ENCODE results near the gene CRLF1.
A peak's percentile ranks its signal among the peaks of the same experiment; 100 is the strongest.

Gene CRLF1

DNA sequence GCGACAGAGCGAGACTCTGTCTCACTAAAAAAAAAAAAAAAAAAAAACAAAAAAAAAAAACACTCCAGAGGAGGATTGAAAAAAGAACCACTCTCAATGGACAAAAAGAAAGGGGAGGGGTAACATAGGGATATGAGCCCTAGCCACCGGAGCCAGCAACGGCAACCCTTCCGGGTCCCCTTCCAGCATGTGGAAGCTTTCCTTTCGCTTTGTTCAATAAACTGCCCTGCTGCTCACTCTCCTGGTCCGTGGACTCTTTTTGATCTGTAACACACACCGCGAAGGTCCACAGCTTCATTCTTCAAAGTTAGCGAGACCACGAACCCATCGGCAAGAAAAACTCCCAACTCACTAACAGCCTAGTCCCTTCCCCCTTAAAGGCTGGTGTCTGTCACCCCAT lies 19.0 kb downstream of the CRLF1 start:
- Histone ChIP-seq H3K27me3 (no peaks in the 10 kb centered on the region), H3K4me1 (peaks cover 4% of the 10 kb centered on the region), H3K9me3 (no peaks in the 10 kb centered on the region), H3K36me3 (no peaks in the 10 kb centered on the region), H3K4me3 (ENCODE audit: low read depth, low read length) (peak overlapping the region; percentile 86; the same call in 1 of the 2 replicates)
- TF ChIP-seq, protein P1, sequence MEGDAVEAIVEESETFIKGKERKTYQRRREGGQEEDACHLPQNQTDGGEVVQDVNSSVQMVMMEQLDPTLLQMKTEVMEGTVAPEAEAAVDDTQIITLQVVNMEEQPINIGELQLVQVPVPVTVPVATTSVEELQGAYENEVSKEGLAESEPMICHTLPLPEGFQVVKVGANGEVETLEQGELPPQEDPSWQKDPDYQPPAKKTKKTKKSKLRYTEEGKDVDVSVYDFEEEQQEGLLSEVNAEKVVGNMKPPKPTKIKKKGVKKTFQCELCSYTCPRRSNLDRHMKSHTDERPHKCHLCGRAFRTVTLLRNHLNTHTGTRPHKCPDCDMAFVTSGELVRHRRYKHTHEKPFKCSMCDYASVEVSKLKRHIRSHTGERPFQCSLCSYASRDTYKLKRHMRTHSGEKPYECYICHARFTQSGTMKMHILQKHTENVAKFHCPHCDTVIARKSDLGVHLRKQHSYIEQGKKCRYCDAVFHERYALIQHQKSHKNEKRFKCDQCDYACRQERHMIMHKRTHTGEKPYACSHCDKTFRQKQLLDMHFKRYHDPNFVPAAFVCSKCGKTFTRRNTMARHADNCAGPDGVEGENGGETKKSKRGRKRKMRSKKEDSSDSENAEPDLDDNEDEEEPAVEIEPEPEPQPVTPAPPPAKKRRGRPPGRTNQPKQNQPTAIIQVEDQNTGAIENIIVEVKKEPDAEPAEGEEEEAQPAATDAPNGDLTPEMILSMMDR (IDR thresholded peaks at IDR 0.05; ENCODE audit: low read depth, low read length) = no peak
- DNase-seq = no peak

DNA sequence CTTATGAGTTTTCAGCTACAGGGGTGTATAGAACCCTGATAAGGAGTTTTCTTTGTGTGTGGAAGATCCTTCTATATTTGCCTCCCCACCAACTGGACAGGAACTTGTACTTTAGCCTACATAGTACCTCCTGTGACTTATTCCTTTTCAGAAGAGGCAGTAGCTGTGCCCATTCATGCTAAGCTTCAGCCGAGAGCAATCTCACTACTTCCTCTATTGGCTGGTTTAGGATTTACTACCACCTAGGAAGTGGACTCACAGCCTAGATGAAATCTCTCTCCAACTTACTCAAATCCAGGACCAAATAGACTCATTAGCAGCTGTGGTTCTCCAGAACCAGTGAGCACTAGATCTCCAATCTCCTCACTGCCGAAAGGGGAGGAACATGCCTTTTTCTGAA lies 20.3 kb downstream of the CRLF1 start:
- no peak for DNase-seq
- Histone ChIP-seq H3K4me3 (ENCODE audit: low read depth, low read length) (no peak overlapping the region), H3K4me1 (peaks cover 4% of the 10 kb centered on the region), H3K27me3 (no peaks in the 10 kb centered on the region), H3K9me3 (no peaks in the 10 kb centered on the region), H3K36me3 (no peaks in the 10 kb centered on the region)
- TF ChIP-seq, protein P1 (IDR thresholded peaks at IDR 0.05; ENCODE audit: low read depth, low read length) = no peak

DNA sequence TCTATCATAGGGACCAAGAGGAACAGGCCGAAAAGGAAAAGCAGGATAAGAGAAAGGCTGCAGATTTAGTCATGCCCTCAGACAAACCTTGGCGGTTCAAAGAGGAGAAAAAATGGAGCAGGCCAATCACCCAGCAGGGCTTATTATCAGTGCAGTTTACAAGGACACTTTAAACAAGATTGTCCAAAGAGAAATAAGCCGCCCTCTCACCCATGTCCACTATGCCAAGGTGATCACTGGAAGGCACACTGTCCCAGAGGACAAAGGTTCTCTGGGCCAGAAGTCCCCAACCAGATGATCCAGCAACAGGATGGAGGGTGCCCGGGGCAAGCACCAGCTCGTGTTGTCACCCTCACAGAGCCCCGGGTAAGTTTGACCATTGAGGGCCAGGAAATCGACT lies 26.3 kb downstream of the CRLF1 start:
- DNase-seq = no peak
- Histone ChIP-seq H3K27me3 (no peaks in the 10 kb centered on the region), H3K36me3 (peaks cover 20% of the 10 kb centered on the region), H3K4me1 (no peaks in the 10 kb centered on the region), H3K9me3 (no peaks in the 10 kb centered on the region), H3K4me3 (ENCODE audit: low read depth, low read length) (no peak overlapping the region)
- TF ChIP-seq, protein P1 (IDR thresholded peaks at IDR 0.05; ENCODE audit: low read depth, low read length) = no peak

DNA sequence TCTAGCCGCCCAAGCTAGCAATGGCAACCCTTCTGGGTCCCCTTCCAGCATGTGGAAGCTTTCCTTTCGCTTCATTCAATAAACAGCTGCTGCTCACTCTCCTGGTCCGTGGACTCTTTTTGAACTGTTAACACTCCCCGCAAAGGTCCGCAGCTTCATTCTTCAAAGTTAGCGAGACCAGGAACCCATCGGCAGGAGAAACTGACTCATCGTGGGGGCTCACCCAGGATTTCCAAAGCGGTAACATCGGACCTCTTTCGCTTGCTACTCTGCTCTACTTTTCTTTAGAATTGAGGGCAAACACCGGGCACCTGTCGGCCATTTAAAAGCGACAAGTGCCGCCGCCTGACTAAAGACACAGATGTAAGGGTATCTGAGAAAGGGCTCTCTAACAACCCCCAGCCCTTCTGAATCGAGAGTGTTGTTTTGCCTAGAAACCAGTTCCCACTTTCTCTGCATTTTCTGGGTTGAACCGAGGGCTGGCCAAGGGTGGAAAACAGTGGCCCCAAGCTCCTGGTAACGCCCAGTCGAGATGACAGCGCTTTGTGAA lies 29.2 kb downstream of the CRLF1 start:
- H3K36me3 ChIP-seq = peaks cover 49% of the 10 kb centered on the region
- no peak for DNase-seq
- no peaks in the 10 kb centered on the region for H3K4me1 ChIP-seq
- no peaks in the 10 kb centered on the region for H3K27me3 ChIP-seq
- TF ChIP-seq, protein P1 (IDR thresholded peaks at IDR 0.05; ENCODE audit: low read depth, low read length) = no peak
- H3K9me3 ChIP-seq = no peaks in the 10 kb centered on the region
- H3K4me3 ChIP-seq (ENCODE audit: low read depth, low read length) = no peak overlapping the region

DNA sequence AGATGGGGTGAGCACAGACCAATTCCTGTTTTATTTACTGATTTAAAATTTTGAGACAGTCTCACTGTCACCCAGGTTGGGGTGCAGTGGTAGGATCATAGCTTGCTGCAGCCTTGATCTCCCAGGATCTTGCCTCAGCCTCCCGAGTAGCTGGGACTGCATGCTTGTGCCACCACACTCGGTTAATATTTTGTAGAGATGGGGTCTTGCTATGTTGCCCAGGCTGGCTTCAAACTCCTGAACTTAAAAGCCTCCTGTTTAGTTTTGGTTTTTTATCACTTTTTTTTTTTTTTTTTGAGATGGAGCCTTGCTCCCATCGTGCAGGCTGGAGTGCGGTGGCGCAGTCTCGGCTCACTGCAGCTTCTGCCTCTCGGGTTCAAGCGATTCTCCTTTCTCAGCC lies 30.2 kb downstream of the CRLF1 start:
- Histone ChIP-seq H3K4me3 (ENCODE audit: low read depth, low read length) (no peak overlapping the region), H3K9me3 (no peaks in the 10 kb centered on the region), H3K27me3 (no peaks in the 10 kb centered on the region), H3K36me3 (peaks cover 55% of the 10 kb centered on the region), H3K4me1 (no peaks in the 10 kb centered on the region)
- TF ChIP-seq, protein P1 (IDR thresholded peaks at IDR 0.05; ENCODE audit: low read depth, low read length) = no peak
- no peak for DNase-seq

DNA sequence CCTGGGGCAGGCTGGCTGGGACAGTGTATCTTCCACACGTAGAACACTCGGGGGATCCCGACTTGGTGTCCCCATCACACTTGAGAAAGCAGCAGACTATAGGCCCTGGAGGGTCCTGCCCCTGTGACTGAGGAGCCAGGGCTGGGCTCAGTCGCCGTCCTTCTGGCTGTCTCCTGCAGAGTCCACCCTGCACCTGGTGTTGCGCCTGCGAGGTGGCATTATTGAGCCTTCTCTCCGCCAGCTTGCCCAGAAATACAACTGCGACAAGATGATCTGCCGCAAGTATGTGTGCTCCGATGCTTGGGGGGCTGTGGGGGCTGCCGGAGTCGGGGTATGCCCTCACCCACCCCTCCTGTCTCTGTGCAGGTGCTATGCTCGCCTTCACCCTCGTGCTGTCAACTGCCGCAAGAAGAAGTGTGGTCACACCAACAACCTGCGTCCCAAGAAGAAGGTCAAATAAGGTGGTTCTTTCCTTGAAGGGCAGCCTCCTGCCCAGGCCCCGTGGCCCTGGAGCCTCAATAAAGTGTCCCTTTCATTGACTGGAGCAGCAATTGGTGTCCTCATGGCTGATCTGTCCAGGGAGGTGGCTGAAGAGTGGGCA lies 31.8 kb downstream of the CRLF1 start:
- Histone ChIP-seq H3K4me1 (no peaks in the 10 kb centered on the region), H3K9me3 (no peaks in the 10 kb centered on the region), H3K4me3 (ENCODE audit: low read depth, low read length) (no peak overlapping the region), H3K27me3 (no peaks in the 10 kb centered on the region), H3K36me3 (peaks cover 56% of the 10 kb centered on the region)
- TF ChIP-seq, protein P1 (IDR thresholded peaks at IDR 0.05; ENCODE audit: low read depth, low read length) = no peak
- DNase-seq = no peak
